D721Med (cell line): ENCODE measurements around the gene COL4A3.

Source experiments
- DNase-seq: peaks from one replicate; pipeline ENCODE4 v3.0.0; 2011; ENCODE audit warnings: low spot score; ENCODE audit not compliant: insufficient read length
- FAIRE-seq: peaks from 2 replicates; lab custom pipeline; 2011; peaks lifted over from hg19 to GRCh38; lab: Jason Lieb, UNC
- CTCF ChIP-seq: IDR thresholded peaks from 2 replicates; pipeline ENCODE4 v1.5.1; 2012; ENCODE audit warnings: mild to moderate bottlenecking, control low read depth; ENCODE audit not compliant: insufficient read depth; ENCODE audit errors: missing control alignments

Gene COL4A3

GRCh38 chr2:227267410-227268115 lies 103.1 kb downstream of the COL4A3 start:
- TF ChIP-seq CTCF, result no peak
- DNase-seq (no peak), FAIRE-seq (no peak)

- TF ChIP-seq CTCF, result no peak
- no peak for FAIRE-seq
- DNase-seq, result no peak
Observed at GRCh38 chr2:227280895-227281294, 116.5 kb downstream of the COL4A3 start.

GRCh38 chr2:227285741-227286236 lies 121.4 kb downstream of the COL4A3 start:
- FAIRE-seq (no peak), DNase-seq (no peak)
- TF ChIP-seq CTCF, result no peak

GRCh38 chr2:227287771-227288170 lies 123.3 kb downstream of the COL4A3 start:
- TF ChIP-seq CTCF, result no peak
- FAIRE-seq, result no peak
- no peak for DNase-seq

- TF ChIP-seq CTCF, result no peak
- no peak for FAIRE-seq
- DNase-seq, result no peak
Observed at GRCh38 chr2:227292314-227292713, 127.9 kb downstream of the COL4A3 start.

GRCh38 chr2:227293531-227293930 lies 129.1 kb downstream of the COL4A3 start:
- FAIRE-seq, result no peak

More at GRCh38 chr2:227293531-227293930, 129.1 kb downstream of the COL4A3 start:
- TF ChIP-seq CTCF, result no peak
- no peak for DNase-seq
